ENCODE data around the gene CMBL.

The CMBL gene

GRCh38 chr5:10310066-10310779 is 2.5 kb upstream of the CMBL start:
- peak; percentile 22 for DNase-seq (ENCODE audit: low spot score)

- DNase-seq (ENCODE audit: low spot score) = no peak
Measured at GRCh38 chr5:10308844-10309243, 1.1 kb upstream of the CMBL start.

- DNase-seq (ENCODE audit: low spot score) = peak; percentile 18
Measured at GRCh38 chr5:10306806-10307205, 896 bp downstream of the CMBL start.

- no peak for DNase-seq (ENCODE audit: low spot score)
Measured at GRCh38 chr5:10306114-10306513, 1.6 kb downstream of the CMBL start.

GRCh38 chr5:10304932-10305331 is 2.8 kb downstream of the CMBL start:
- no peak for DNase-seq (ENCODE audit: low spot score)

GRCh38 chr5:10303699-10304170 is 4.0 kb downstream of the CMBL start:
- no peak for DNase-seq (ENCODE audit: low spot score)

- DNase-seq (ENCODE audit: low spot score) = no peak
Measured at GRCh38 chr5:10303201-10303600, 4.5 kb downstream of the CMBL start.

- no peak for DNase-seq (ENCODE audit: low spot score)
Measured at GRCh38 chr5:10301842-10302610, 5.7 kb downstream of the CMBL start.

GRCh38 chr5:10301266-10301665 is 6.4 kb downstream of the CMBL start:
- no peak for DNase-seq (ENCODE audit: low spot score)

- no peak for DNase-seq (ENCODE audit: low spot score)
Measured at GRCh38 chr5:10300246-10300645, 7.5 kb downstream of the CMBL start.

GRCh38 chr5:10297646-10298204 is 10.0 kb downstream of the CMBL start:
- no peak for DNase-seq (ENCODE audit: low spot score)

GRCh38 chr5:10295619-10296326 is 11.9 kb downstream of the CMBL start:
- DNase-seq (ENCODE audit: low spot score) = no peak

- no peak for DNase-seq (ENCODE audit: low spot score)
Measured at GRCh38 chr5:10293907-10294662, 13.6 kb downstream of the CMBL start.

GRCh38 chr5:10291692-10292339 is 15.9 kb downstream of the CMBL start:
- no peak for DNase-seq (ENCODE audit: low spot score)

GRCh38 chr5:10290438-10290837 is 17.3 kb downstream of the CMBL start:
- DNase-seq (ENCODE audit: low spot score) = no peak

GRCh38 chr5:10289991-10290390 is 17.7 kb downstream of the CMBL start:
- DNase-seq (ENCODE audit: low spot score) = no peak

- DNase-seq (ENCODE audit: low spot score) = no peak
Measured at GRCh38 chr5:10289353-10289752, 18.3 kb downstream of the CMBL start.

- no peak for DNase-seq (ENCODE audit: low spot score)
Measured at GRCh38 chr5:10288592-10289219, 19.0 kb downstream of the CMBL start.

- no peak for DNase-seq (ENCODE audit: low spot score)
Measured at GRCh38 chr5:10286862-10287227, 20.9 kb downstream of the CMBL start.

GRCh38 chr5:10286162-10286861 is 21.4 kb downstream of the CMBL start:
- DNase-seq (ENCODE audit: low spot score) = no peak

Data from RKO (cell line).